Activated T-cell treated with anti-CD3 and anti-CD28 coated beads, Interleukin-2, amount 50 U/mL, for 72 hours (primary cell): ENCODE data around the gene MYH11. TPM values are rescaled to one million over a fixed set of nuclear protein-coding genes. Genes with fewer than 3 reads are reported as not detected.
"Not testable (repeated sequence)": the region's sequence is repeated elsewhere in the genome, so short reads cannot be mapped to it uniquely, and the experiment has no call there.

Experiments used
- ATAC-seq, 2 donors: fragments of 150-1000 bp; cut with Tn5 transposase; replicated peaks in 1 of 2; 2 replicates each; pipeline ENCODE4 v1.10.0; 2021; ENCODE audit warnings: moderate library complexity in 2 of 2, mild to moderate bottlenecking in 1 of 2
- DNase-seq, 2 donors: peaks; one replicate each; pipeline ENCODE4 v3.0.0; 2021 to 2022; ENCODE audit warnings: mixed read lengths in 1 of 2
- H3K27ac Mint-ChIP-seq: one replicate; pipeline ENCODE4 v1.8.0; 2022; ENCODE audit warnings: mild to moderate bottlenecking, moderate library complexity, mixed read lengths
- H3K27me3 Mint-ChIP-seq: one replicate; pipeline ENCODE4 v1.8.0; 2022; ENCODE audit warnings: low read depth, mixed read lengths
- H3K36me3 Mint-ChIP-seq, 2 donors: one replicate each; pipeline ENCODE4 v1.8.0; 2022; ENCODE audit warnings: mixed read lengths in 2 of 2, mild to moderate bottlenecking in 1 of 2; ENCODE audit not compliant: insufficient read depth in 2 of 2
- H3K4me1 Mint-ChIP-seq: one replicate; pipeline ENCODE4 v1.8.0; 2022; ENCODE audit warnings: low read depth, mixed read lengths
- H3K4me3 Mint-ChIP-seq, 2 donors: one replicate each; pipeline ENCODE4 v1.8.0; 2022; ENCODE audit warnings: mild to moderate bottlenecking in 2 of 2, mixed read lengths in 2 of 2, moderate library complexity in 2 of 2
- H3K9me3 Mint-ChIP-seq, 2 donors: one replicate each; pipeline ENCODE4 v1.8.0; 2022; ENCODE audit warnings: mixed read lengths in 2 of 2
- total RNA-seq, 2 donors: library from RNA; stranded (reverse); gene quantifications; one replicate each; pipeline ENCODE4 v1.2.3, GENCODE V29; 2022

MYH11 gene
- total RNA-seq, 2 donors from 2014 or later: not detected

GRCh38 chr16:15830832-15831451 lies 25.9 kb downstream of the MYH11 start:
- DNase-seq (no peak), ATAC-seq (no peak)
- no peak overlapping the region for H3K27ac Mint-ChIP-seq
- H3K4me3 Mint-ChIP-seq: no peak overlapping the region
- H3K4me1 Mint-ChIP-seq: peaks cover 11% of the 10 kb centered on the region
- no peaks in the 10 kb centered on the region for H3K36me3 Mint-ChIP-seq
- H3K27me3 Mint-ChIP-seq: no peaks in the 10 kb centered on the region
- H3K9me3 Mint-ChIP-seq: no peaks in the 10 kb centered on the region

- H3K4me1 Mint-ChIP-seq: no peaks in the 10 kb centered on the region
- H3K9me3 Mint-ChIP-seq: no peaks in the 10 kb centered on the region
- H3K27me3 Mint-ChIP-seq: no peaks in the 10 kb centered on the region
- DNase-seq (no peak), ATAC-seq (no peak)
- no peaks in the 10 kb centered on the region for H3K36me3 Mint-ChIP-seq
- H3K27ac Mint-ChIP-seq: no peak overlapping the region
- no peak overlapping the region for H3K4me3 Mint-ChIP-seq
Observed at GRCh38 chr16:15829460-15829859, 27.4 kb downstream of the MYH11 start.

GRCh38 chr16:15827709-15828343 lies 29.0 kb downstream of the MYH11 start:
- ATAC-seq (no peak), DNase-seq (no peak)
- H3K27ac Mint-ChIP-seq: no peak overlapping the region
- H3K27me3 Mint-ChIP-seq: no peaks in the 10 kb centered on the region
- H3K36me3 Mint-ChIP-seq: no peaks in the 10 kb centered on the region
- H3K9me3 Mint-ChIP-seq: no peaks in the 10 kb centered on the region
- no peak overlapping the region for H3K4me3 Mint-ChIP-seq
- no peaks in the 10 kb centered on the region for H3K4me1 Mint-ChIP-seq

GRCh38 chr16:15827299-15827698 lies 29.5 kb downstream of the MYH11 start:
- ATAC-seq (no peak), DNase-seq (no peak)
- H3K27ac Mint-ChIP-seq: no peak overlapping the region
- H3K36me3 Mint-ChIP-seq: no peaks in the 10 kb centered on the region
- H3K27me3 Mint-ChIP-seq: no peaks in the 10 kb centered on the region
- H3K4me1 Mint-ChIP-seq: no peaks in the 10 kb centered on the region
- H3K4me3 Mint-ChIP-seq: no peak overlapping the region
- no peaks in the 10 kb centered on the region for H3K9me3 Mint-ChIP-seq

- H3K36me3 Mint-ChIP-seq: no peaks in the 10 kb centered on the region
- no peak overlapping the region for H3K4me3 Mint-ChIP-seq
- DNase-seq (no peak), ATAC-seq (no peak)
- no peaks in the 10 kb centered on the region for H3K9me3 Mint-ChIP-seq
- H3K4me1 Mint-ChIP-seq: no peaks in the 10 kb centered on the region
- no peaks in the 10 kb centered on the region for H3K27me3 Mint-ChIP-seq
- no peak overlapping the region for H3K27ac Mint-ChIP-seq
Observed at GRCh38 chr16:15825750-15826305, 31.0 kb downstream of the MYH11 start.

- Mint-ChIP-seq H3K27me3 (no peaks in the 10 kb centered on the region), H3K9me3 (no peaks in the 10 kb centered on the region), H3K4me1 (no peaks in the 10 kb centered on the region), H3K36me3 (no peaks in the 10 kb centered on the region), H3K27ac (no peak overlapping the region), H3K4me3 (no peak overlapping the region)
- DNase-seq (no peak), ATAC-seq (no peak)
Observed at GRCh38 chr16:15822957-15823356, 33.9 kb downstream of the MYH11 start.

- ATAC-seq (no peak), DNase-seq (no peak)
- no peaks in the 10 kb centered on the region for H3K4me1 Mint-ChIP-seq
- no peak overlapping the region for H3K27ac Mint-ChIP-seq
- no peak overlapping the region for H3K4me3 Mint-ChIP-seq
- H3K36me3 Mint-ChIP-seq: peaks cover 4 to 6% of the 10 kb centered on the region in 2 donors
- no peaks in the 10 kb centered on the region for H3K27me3 Mint-ChIP-seq
- peaks cover 4 to 5% of the 10 kb centered on the region in 2 donors for H3K9me3 Mint-ChIP-seq
Observed at GRCh38 chr16:15820837-15821236, 36.0 kb downstream of the MYH11 start.

GRCh38 chr16:15819046-15819445 lies 37.8 kb downstream of the MYH11 start:
- ATAC-seq (no peak), DNase-seq (no peak)

GRCh38 chr16:15817446-15817845 lies 39.4 kb downstream of the MYH11 start:
- no peak overlapping the region for H3K27ac Mint-ChIP-seq
- no peak for DNase-seq
- no peak for ATAC-seq
- peaks cover 9 to 13% of the 10 kb centered on the region in 2 donors for H3K36me3 Mint-ChIP-seq
- H3K4me3 Mint-ChIP-seq: no peak overlapping the region
- no peaks in the 10 kb centered on the region for H3K27me3 Mint-ChIP-seq
- H3K9me3 Mint-ChIP-seq: peaks cover 10 to 11% of the 10 kb centered on the region in 2 donors
- H3K4me1 Mint-ChIP-seq: no peaks in the 10 kb centered on the region

More at GRCh38 chr16:15819046-15819445, 37.8 kb downstream of the MYH11 start:
- Mint-ChIP-seq H3K36me3 (peaks cover 9 to 10% of the 10 kb centered on the region in 2 donors), H3K27ac (no peak overlapping the region), H3K27me3 (no peaks in the 10 kb centered on the region), H3K9me3 (peaks cover 10 to 11% of the 10 kb centered on the region in 2 donors), H3K4me3 (no peak overlapping the region), H3K4me1 (no peaks in the 10 kb centered on the region)

GRCh38 chr16:15816228-15816627 lies 40.6 kb downstream of the MYH11 start:
- Mint-ChIP-seq H3K4me1 (no peaks in the 10 kb centered on the region), H3K4me3 (no peak overlapping the region), H3K9me3 (peaks cover 10 to 11% of the 10 kb centered on the region in 2 donors), H3K27me3 (no peaks in the 10 kb centered on the region), H3K36me3 (peaks cover 9 to 13% of the 10 kb centered on the region in 2 donors), H3K27ac (no peak overlapping the region)
- no peak for DNase-seq
- no peak for ATAC-seq

GRCh38 chr16:15812401-15812750 lies 44.5 kb downstream of the MYH11 start:
- Mint-ChIP-seq H3K9me3 (peaks cover 10 to 11% of the 10 kb centered on the region in 2 donors), H3K36me3 (peaks cover 9 to 13% of the 10 kb centered on the region in 2 donors)
- not testable (repeated sequence) for H3K27ac Mint-ChIP-seq, H3K4me3 Mint-ChIP-seq, H3K4me1 Mint-ChIP-seq, DNase-seq, ATAC-seq, H3K27me3 Mint-ChIP-seq

- peaks cover 10 to 11% of the 10 kb centered on the region in 2 donors for H3K9me3 Mint-ChIP-seq
- H3K4me3 Mint-ChIP-seq: no peak overlapping the region
- no peaks in the 10 kb centered on the region for H3K4me1 Mint-ChIP-seq
- peaks cover 9 to 13% of the 10 kb centered on the region in 2 donors for H3K36me3 Mint-ChIP-seq
- H3K27ac Mint-ChIP-seq: no peak overlapping the region
- peaks cover 7% of the 10 kb centered on the region for H3K27me3 Mint-ChIP-seq
- ATAC-seq: no peak
- no peak for DNase-seq
Observed at GRCh38 chr16:15811481-15812400, 45.1 kb downstream of the MYH11 start.

GRCh38 chr16:15810949-15811348 lies 45.9 kb downstream of the MYH11 start:
- Mint-ChIP-seq H3K4me1 (no peaks in the 10 kb centered on the region), H3K4me3 (no peak overlapping the region), H3K9me3 (peaks cover 7% of the 10 kb centered on the region in 2 donors), H3K36me3 (peaks cover 6 to 8% of the 10 kb centered on the region in 2 donors), H3K27ac (no peak overlapping the region), H3K27me3 (peaks cover 9% of the 10 kb centered on the region)
- ATAC-seq: no peak
- DNase-seq: no peak
